NCI-H146 treated with DMSO at 0.1 percent for 48 hours (cell line): ENCODE results near the gene MAOA.
"Not testable (repeated sequence)": the region's sequence is repeated elsewhere in the genome, so short reads cannot be mapped to it uniquely, and the experiment has no call there.

Source experiments
- DNase-seq: peaks from one replicate; lab custom pipeline; 2025; ENCODE audit not compliant: unreplicated experiment; lab: John Stamatoyannopoulos, UW

Gene MAOA

DNA sequence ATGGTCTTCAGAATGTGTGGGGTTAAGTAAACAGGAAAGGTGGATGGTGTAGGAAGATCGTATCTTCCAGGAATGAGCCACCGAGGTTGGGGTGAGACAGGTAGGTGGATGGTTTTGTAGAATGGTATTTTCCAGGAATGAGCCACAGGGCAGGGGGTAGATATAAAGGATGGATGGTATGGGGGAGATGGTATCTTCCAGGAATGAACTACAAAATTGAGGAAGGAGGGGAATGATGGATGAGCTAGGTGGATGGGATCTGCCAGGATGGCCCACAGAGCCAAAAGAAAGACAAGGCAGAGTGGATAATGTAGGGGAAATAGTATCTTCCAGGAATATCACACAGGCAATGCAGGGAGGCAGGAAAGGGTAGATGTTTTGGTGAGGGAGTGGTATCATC is 60.0 kb downstream of the MAOA start:
- no peak for DNase-seq

- no peak for DNase-seq
These were observed 60.6 kb downstream of the MAOA start for GRCh38 chrX:43716696-43717095.

DNA sequence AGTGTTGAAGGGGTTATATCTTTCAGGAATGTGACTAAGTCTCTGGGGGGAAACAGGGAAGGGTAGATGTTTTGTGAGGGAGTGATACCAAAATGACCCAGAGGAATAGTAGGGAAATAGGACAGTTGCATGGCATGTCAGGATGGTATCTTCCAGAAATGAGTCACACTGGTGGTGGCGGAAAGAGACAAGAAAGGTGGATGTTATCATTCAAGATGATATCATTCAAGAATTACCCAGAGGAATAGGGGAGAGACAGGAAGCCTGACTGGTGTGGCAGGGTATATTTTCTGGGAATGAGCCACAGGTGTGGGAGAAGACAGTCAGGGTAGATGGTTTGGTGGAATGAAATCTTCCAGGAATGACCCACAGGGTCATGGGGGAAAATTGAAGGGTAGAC is 61.1 kb downstream of the MAOA start:
- no peak for DNase-seq

GRCh38 chrX:43718081-43718480 is 62.0 kb downstream of the MAOA start:
- no peak for DNase-seq

GRCh38 chrX:43718546-43718945 is 62.4 kb downstream of the MAOA start:
- DNase-seq: no peak

- DNase-seq: no peak
These were observed 62.9 kb downstream of the MAOA start for GRCh38 chrX:43718956-43719355.

GRCh38 chrX:43720082-43720481 is 64.0 kb downstream of the MAOA start:
- no peak for DNase-seq

GRCh38 chrX:43720961-43721360 is 64.9 kb downstream of the MAOA start:
- no peak for DNase-seq

GRCh38 chrX:43725227-43725626 is 69.1 kb downstream of the MAOA start:
- not testable (repeated sequence) for DNase-seq

- not testable (repeated sequence) for DNase-seq
These were observed 71.2 kb downstream of the MAOA start for GRCh38 chrX:43727254-43727653.

- no peak for DNase-seq
These were observed 71.9 kb downstream of the MAOA start for GRCh38 chrX:43728002-43728401.

DNA sequence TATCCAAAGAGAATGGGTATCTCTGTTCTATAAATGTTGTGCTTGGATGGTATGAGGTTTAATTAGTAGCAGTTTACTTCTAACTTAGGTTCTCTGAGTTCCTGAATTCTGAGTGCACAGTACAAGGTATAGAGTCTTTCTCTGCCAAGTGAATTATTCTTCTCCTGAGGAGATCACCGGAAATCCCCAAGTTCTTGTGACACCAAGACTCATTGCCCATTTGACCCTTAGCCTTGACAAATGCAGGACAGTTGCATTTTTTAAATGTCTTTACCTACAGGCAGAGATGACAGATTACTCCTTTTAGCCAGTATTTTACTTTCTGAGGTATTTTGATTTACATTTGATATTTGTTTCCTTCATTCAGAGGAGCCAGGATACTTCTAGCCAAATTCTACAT is 72.9 kb downstream of the MAOA start:
- no peak for DNase-seq

DNA sequence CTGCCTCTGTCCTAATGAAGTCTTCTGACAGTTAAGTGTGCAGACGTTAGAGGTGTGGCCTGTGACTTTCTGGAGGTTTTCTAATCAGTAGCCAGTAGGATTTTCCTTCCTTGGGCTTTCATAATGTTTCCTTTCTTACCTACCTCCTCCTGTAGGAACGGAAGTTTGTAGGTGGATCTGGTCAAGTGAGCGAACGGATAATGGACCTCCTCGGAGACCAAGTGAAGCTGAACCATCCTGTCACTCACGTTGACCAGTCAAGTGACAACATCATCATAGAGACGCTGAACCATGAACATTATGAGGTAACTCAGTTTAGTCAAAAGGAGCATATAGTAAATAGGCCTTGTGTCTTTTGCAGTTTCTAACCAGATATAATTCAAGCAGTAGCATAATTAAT is 75.0 kb downstream of the MAOA start:
- no peak for DNase-seq

DNA sequence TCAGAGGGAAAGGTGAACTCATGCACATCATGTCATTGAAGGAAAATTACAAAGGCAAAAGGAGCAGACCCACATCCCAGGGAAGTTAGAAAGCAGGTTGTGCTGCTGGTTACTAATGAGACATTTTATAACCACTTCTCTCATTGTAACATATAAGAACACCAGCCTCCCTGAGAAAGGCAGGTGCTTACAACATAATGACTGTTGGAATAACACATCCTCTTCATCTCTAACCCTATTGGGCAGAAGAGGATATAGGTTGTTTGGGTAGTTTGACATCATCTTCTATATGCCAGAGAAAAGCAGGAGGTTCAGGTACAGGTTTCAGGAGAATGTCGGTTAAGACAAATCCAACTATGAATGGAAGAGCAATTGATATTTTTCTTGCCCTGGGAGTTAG is 77.6 kb downstream of the MAOA start:
- DNase-seq: no peak

DNA sequence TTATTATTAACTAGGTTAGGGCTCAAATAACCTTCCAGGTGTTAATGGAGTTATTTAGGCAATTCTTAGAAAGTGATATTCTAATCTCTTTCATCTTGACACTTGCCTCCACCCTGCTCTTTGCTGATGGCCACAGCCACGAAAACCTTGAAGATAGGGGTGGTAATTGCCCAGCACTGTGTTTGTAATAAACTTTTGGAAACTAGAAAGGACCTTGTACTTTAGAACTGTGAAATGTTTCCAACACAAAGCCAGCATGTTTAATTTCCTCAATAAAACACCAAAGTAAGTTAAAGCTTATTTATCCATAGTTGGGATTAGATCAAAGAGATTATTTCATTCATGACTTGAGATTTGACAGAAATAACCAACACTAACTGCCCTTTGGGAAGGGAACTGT is 78.3 kb downstream of the MAOA start:
- DNase-seq: no peak

GRCh38 chrX:43735534-43735933 is 79.4 kb downstream of the MAOA start:
- DNase-seq: no peak

DNA sequence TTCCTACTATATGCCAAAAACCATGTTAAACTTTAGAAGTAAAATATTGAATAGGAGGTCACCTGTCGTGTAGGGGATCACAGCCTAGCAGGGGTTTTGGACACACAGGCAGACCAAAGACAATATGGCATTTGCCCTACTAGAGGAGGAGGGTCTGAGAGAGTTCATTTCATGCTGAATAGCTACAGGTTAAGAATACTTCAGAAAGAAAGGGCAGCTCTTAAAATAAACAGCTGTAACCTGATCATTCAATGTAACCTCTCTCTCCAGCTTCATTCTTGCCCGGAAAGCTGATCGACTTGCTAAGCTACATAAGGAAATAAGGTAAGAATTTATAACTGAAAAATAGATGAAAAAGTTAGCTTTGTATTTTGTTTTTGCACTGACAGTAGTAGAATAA is 79.9 kb downstream of the MAOA start:
- DNase-seq: no peak

- no peak for DNase-seq
These were observed 85.9 kb downstream of the MAOA start for GRCh38 chrX:43741843-43742573.

DNA sequence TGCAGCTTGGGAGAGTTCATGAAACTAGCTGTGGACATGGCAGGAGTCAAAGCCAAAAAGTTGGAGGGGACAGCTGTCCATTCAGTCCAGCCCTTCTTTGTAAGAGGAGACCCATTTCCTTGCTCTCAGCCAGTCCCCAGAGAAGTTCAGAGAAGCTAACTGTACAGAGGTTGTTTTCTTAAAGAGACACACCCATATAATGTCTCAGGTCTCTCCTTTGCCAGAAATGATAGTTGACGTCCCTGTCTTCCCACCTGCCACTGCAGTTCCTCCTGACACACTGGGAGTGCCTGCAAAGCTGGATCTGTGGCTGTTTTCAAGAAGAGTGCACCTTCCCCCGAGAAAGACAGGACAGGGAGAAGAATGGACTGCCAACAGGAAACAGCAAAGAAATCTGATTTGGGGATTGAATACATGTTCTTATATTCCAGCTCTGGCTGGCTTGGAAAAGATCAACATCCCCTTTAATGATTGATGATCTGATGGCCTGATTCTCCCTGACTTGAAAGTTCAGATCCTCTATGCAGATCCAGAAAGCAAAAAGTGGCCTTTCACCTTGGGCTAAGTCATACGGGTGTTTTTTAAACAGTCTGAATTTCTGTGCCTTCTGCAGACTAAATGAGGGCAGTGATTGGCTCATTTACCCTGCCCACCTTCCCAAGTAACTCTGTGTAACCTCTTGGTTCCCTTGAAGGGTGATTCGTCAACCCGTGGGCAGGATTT is 87.2 kb downstream of the MAOA start:
- no peak for DNase-seq

- DNase-seq: no peak
These were observed 88.2 kb downstream of the MAOA start for GRCh38 chrX:43744284-43744683.

- DNase-seq: no peak
These were observed 90.0 kb downstream of the MAOA start for GRCh38 chrX:43745938-43746721.

GRCh38 chrX:43747476-43747875 is 91.4 kb downstream of the MAOA start:
- DNase-seq: no peak
